Choroid plexus epithelial cell (primary cell): ENCODE data around the gene PPP1R14B.
A peak's percentile ranks its signal among the peaks of the same experiment; 100 is the strongest.

ENCODE experiments used
- DNase-seq: peaks from one replicate; pipeline ENCODE4 v3.0.0-alpha.2; 2010; ENCODE audit warnings: low read depth
- H3K4me3 ChIP-seq: 2 replicates; pipeline ENCODE4 v1.5.1; 2011; ENCODE audit warnings: low read depth, mild to moderate bottlenecking, control low read depth, low read length, moderate library complexity
- TF ChIP-seq, protein P1 (sequence below): conservative IDR thresholded peaks from 2 replicates; pipeline ENCODE4 v1.5.1; 2011; ENCODE audit warnings: low read depth, mild to moderate bottlenecking, control low read depth, inconsistent platforms, low read length, moderate library complexity

Gene PPP1R14B

DNA sequence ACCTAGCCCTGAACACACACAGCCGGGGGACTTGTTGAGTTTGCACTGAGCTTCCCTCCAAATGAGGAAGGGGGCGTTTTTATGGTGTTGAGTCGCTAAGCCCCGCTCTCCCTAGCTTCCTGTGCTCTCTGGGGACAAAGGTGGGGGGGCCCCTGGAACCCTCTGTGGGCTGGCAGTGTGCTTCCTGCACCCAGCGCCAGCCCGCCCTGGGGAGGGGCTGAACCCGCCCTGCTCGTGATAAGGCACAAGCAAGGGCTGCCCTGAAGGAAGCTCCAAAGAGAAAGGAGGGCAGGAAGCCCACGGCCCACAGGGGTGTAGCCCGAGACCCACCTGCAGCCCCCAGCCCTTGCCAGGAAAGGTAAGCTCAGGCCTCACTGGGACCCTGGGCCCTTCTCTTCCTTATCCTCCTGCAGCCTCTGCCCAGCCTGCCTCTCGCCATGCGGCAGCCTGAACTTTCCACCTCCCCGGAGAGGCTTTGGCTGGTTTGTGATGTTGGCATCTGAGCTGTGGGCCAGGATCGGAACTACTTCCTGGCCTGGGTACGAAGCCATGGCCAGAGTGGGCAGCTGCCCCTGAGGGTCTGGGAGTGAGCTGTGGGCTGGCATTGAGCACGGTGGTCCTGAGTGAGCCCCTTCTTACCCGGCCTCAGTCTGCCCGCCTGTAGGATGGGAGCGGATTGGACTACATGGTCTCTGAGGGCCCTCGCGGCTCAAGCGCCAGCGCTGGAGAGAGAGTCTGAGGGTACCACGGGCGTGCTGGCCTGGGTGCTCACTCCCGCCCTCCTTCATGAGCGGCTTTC, 40.1 kb downstream of the PPP1R14B start, which contains the start of gene FERMT3:
Gene FERMT3, plus strand, starts transcription at position 265 of the 799 bp plus-strand sequence. CDS start 644 bp downstream, outside the sequence.
- TF ChIP-seq, protein P1, sequence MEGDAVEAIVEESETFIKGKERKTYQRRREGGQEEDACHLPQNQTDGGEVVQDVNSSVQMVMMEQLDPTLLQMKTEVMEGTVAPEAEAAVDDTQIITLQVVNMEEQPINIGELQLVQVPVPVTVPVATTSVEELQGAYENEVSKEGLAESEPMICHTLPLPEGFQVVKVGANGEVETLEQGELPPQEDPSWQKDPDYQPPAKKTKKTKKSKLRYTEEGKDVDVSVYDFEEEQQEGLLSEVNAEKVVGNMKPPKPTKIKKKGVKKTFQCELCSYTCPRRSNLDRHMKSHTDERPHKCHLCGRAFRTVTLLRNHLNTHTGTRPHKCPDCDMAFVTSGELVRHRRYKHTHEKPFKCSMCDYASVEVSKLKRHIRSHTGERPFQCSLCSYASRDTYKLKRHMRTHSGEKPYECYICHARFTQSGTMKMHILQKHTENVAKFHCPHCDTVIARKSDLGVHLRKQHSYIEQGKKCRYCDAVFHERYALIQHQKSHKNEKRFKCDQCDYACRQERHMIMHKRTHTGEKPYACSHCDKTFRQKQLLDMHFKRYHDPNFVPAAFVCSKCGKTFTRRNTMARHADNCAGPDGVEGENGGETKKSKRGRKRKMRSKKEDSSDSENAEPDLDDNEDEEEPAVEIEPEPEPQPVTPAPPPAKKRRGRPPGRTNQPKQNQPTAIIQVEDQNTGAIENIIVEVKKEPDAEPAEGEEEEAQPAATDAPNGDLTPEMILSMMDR, result no peak
- peak within 1 kb of the TSS; percentile 1 for H3K4me3 ChIP-seq
- DNase-seq, result no peak

DNA sequence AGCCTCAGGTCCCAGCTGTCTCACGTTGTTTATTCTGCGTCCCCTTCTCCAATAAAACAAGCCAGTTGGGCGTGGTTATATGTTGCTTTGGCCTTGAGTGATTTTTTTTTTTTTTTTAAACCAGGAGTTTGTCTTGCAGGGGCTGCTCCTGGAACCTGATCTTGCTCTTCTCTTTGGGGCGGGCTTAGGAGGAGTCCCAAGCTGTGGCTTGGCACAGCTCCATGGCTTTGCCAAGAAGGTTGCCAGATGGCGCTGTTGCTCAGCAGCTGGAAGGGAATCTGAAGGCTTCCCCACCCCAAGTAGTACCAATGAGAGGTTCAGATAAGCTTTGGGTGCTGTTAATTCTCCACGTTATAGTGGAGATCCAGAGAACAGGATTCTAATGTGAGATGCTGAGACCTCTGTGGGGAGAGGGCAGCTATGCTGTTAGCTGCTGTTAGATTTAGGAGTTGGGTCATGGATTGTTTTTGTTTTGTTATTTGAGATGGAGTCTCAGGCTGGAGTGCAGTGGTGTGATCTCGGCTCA, 42.2 kb downstream of the PPP1R14B start:
- TF ChIP-seq, protein P1, result peak; percentile 83
- H3K4me3 ChIP-seq, result no peak overlapping the region
- DNase-seq, result peak; percentile 99

DNA sequence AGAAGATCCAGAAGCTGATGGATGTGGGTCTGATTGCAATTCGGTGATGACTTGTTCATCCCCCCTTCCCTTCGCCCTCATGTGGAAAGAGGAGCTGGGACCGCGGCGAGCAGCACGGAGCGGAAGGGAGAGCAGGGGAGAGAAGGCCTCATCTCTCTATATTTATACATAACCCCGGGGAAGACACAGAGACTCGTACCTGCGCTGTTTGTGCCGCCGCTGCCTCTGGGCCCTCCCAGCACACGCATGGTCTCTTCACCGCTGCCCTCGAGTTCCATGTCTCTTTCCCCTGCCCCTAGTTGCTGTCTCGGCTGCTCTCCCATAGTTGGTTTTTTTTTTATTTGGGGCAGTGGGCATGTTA, 42.7 kb downstream of the PPP1R14B start:
- no peak for DNase-seq
- TF ChIP-seq, protein P1, result no peak
- H3K4me3 ChIP-seq, result no peak overlapping the region

DNA sequence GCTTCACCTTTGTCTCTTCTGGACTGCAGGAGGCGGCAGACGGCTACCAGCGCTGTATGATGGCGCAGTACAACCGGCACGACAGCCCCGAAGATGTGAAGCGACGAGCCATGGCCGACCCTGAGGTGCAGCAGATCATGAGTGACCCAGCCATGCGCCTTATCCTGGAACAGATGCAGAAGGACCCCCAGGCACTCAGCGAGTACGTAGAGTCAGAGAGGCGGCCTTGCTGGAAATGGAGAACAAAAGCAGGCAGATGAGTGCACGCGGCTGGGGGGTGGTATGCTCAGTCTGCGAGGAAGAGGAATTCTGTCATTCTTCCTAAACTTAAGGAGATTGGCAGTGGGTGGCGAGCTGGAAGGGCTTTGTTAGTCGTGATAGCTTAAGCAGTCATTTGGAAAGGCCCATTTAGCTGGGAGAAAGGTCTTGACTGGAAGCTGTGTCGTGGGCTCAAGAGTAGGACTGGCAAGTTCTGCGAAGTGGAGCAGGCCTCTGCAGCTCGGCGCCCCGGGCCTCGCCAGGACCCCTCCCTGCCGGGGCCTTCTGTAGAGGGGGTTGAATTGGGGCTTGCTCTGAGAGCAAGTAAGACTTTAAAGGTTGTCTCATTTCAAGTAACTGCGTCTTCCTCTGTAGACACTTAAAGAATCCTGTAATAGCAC, 43.2 kb downstream of the PPP1R14B start:
- TF ChIP-seq, protein P1, result no peak
- no peak for DNase-seq
- H3K4me3 ChIP-seq, result no peak overlapping the region

DNA sequence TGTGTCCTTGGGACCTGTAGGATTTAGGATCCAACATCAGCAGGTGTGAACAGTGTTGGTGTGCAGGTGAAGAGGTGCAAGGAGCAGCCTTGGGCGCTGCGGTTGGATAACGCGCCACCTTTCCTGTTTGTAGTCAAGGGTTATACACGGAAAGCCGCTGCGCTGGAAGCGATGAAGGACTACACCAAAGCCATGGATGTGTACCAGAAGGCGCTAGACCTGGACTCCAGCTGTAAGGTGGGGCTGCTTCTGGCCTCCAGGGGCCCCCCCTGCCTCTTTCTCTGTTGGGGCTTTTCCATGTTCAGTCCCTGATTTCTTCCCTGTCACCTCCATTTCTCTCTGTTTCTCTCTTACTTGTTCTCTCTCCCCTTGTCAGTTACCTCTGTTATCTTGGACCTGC, 43.8 kb downstream of the PPP1R14B start:
- no peak overlapping the region for H3K4me3 ChIP-seq
- TF ChIP-seq, protein P1, result no peak
- DNase-seq, result no peak

DNA sequence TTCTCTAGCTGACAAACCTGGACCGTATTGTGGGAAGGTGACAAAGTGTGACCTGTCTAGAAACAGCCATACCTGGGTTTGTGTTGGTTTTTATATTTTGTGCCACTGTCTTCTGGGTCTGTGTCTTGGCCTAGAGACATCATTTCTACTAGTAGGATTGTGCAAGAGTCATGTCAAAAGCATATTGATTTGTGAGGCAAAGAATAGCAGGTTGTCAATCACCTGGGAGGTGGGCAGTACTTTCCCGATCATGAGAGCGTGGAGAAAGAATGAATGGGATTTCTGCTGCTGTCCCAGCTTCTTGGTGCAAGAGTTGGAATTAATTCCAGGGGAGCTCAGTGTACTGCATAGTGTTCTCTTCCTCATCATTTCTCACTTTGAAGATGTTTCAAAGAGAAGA, 45.2 kb downstream of the PPP1R14B start:
- TF ChIP-seq, protein P1, result no peak
- no peak for DNase-seq
- H3K4me3 ChIP-seq, result no peak overlapping the region
